Amygdala (tissue), 56 donors: Measurements from ENCODE around the gene PPP2R5E.
"Not testable (repeated sequence)": the region's sequence is repeated elsewhere in the genome, so short reads cannot be mapped to it uniquely, and the experiment has no call there.

ENCODE experiments used
- DNase-seq, 56 donors: peaks; one replicate each; lab custom pipeline; 2025; lab: John Stamatoyannopoulos, UW

Gene PPP2R5E

GRCh38 chr14:63392236-63392635 lies 150.9 kb downstream of the PPP2R5E start:
- no peak for DNase-seq

- DNase-seq, result peak in 42 of 56 donors; percentile 0 to 65 (median 16)
Measured at GRCh38 chr14:63388766-63389431, 154.3 kb downstream of the PPP2R5E start.

- no peak for DNase-seq
Measured at GRCh38 chr14:63387711-63388110, 155.5 kb downstream of the PPP2R5E start.

GRCh38 chr14:63383776-63384367 lies 159.3 kb downstream of the PPP2R5E start:
- no peak for DNase-seq

- no peak for DNase-seq
Measured at GRCh38 chr14:63378444-63378843, 164.7 kb downstream of the PPP2R5E start.

- no peak for DNase-seq
Measured at GRCh38 chr14:63375769-63376168, 167.4 kb downstream of the PPP2R5E start.

GRCh38 chr14:63371613-63372012 lies 171.6 kb downstream of the PPP2R5E start:
- not testable (repeated sequence) for DNase-seq

- no peak for DNase-seq
Measured at GRCh38 chr14:63371033-63371432, 172.1 kb downstream of the PPP2R5E start.

GRCh38 chr14:63367742-63368364 lies 175.3 kb downstream of the PPP2R5E start:
- DNase-seq, result no peak

- DNase-seq, result no peak
Measured at GRCh38 chr14:63362389-63362819, 180.8 kb downstream of the PPP2R5E start.

- DNase-seq, result no peak
Measured at GRCh38 chr14:63361790-63362189, 181.4 kb downstream of the PPP2R5E start.

GRCh38 chr14:63357841-63358240 lies 185.3 kb downstream of the PPP2R5E start:
- no peak for DNase-seq

GRCh38 chr14:63345826-63346225 lies 197.4 kb downstream of the PPP2R5E start:
- no peak for DNase-seq

- no peak for DNase-seq
Measured at GRCh38 chr14:63344336-63344735, 198.8 kb downstream of the PPP2R5E start.

GRCh38 chr14:63343878-63344277 lies 199.3 kb downstream of the PPP2R5E start:
- no peak for DNase-seq

GRCh38 chr14:63342371-63342770 lies 200.8 kb downstream of the PPP2R5E start:
- no peak for DNase-seq

GRCh38 chr14:63328787-63329737 lies 214.1 kb downstream of the PPP2R5E start:
- DNase-seq, result no peak

- no peak for DNase-seq
Measured at GRCh38 chr14:63326840-63327239, 216.3 kb downstream of the PPP2R5E start.

GRCh38 chr14:63322897-63323573 lies 220.1 kb downstream of the PPP2R5E start:
- DNase-seq, result no peak

- no peak for DNase-seq
Measured at GRCh38 chr14:63322472-63322871, 220.7 kb downstream of the PPP2R5E start.
